Breast epithelium (tissue), 4 donors: ENCODE measurements around the gene ATG7. TPM values are rescaled to one million over a fixed set of nuclear protein-coding genes. Genes with fewer than 3 reads are reported as not detected.
A peak's percentile ranks its signal among the peaks of the same experiment; 100 is the strongest.

ENCODE experiments used
- DNase-seq, 2 donors: peaks; one replicate each; pipeline ENCODE4 v3.0.0-alpha.2; 2019; ENCODE audit warnings: low spot score in 2 of 2
- H3K27ac ChIP-seq, 2 donors: fragments of 200-600 bp; sonication (generic) in 1 of 2; one replicate each; pipeline ENCODE4 v1.5.1; 2016 to 2019; ENCODE audit warnings: mild to moderate bottlenecking in 1 of 2
- H3K27me3 ChIP-seq, 2 donors: fragments of 200-600 bp; sonication (generic) in 1 of 2; one replicate each; pipeline versions ENCODE4 v1.5.1 to v1.6.0; 2017 to 2019; ENCODE audit warnings: control low read depth in 1 of 2, mild to moderate bottlenecking in 1 of 2
- H3K36me3 ChIP-seq: fragments of 200-600 bp; one replicate; pipeline ENCODE4 v1.5.1; 2019
- H3K4me1 ChIP-seq, 2 donors: fragments of 200-600 bp; sonication (generic); one replicate each; pipeline ENCODE4 v1.5.1; 2016 to 2019; ENCODE audit warnings: control low read depth in 1 of 2
- H3K4me3 ChIP-seq, 3 donors: fragments of 200-600 bp; sonication (generic); 1 replicate in 2 of 3; 2 replicates in 1 of 3; pipeline ENCODE4 v1.5.1; 2016 to 2019; ENCODE audit warnings: mild to moderate bottlenecking in 3 of 3, moderate library complexity in 2 of 3
- H3K9me3 ChIP-seq, 2 donors: fragments of 200-600 bp; sonication (generic) in 1 of 2; one replicate each; pipeline ENCODE4 v1.5.1; 2016 to 2019; ENCODE audit warnings: control low read depth in 1 of 2
- CTCF ChIP-seq, 3 donors: fragments of 450-650 bp; IDR thresholded peaks; one replicate each; pipeline ENCODE4 v1.5.1; 2016 to 2017; ENCODE audit warnings: antibody characterized with exemption in 3 of 3, mild to moderate bottlenecking in 3 of 3, moderate library complexity in 3 of 3
- POLR2A ChIP-seq: fragments of 450-650 bp; IDR thresholded peaks from one replicate; pipeline ENCODE4 v1.6.1; 2016; ENCODE audit warnings: antibody characterized with exemption, mild to moderate bottlenecking, moderate library complexity
- POLR2AphosphoS5 ChIP-seq, 3 donors: sonication (generic); formaldehyde crosslinking; IDR thresholded peaks; one replicate each; pipeline ENCODE4 v1.6.1; 2017; ENCODE audit warnings: antibody characterized with exemption in 3 of 3
- intact Hi-C: fragments of 100-400 bp; cut with DNase I; formaldehyde crosslinking; loops from one replicate; pipeline ENCODE4 v1.15.1; 2023; ENCODE audit warnings: low total_unique reads
- total RNA-seq, 3 donors: library from RNA; depleted of rRNA; stranded (reverse); fragments of >200 nt; gene quantifications; one replicate each; pipeline ENCODE4 v1.1.0, GENCODE V29; 2016

ATG7 gene
- total RNA-seq, 3 donors from 2014 or later: 64.9 to 81.9 (median 75.5) TPM

GRCh38 chr3:11602886-11603527 is 330.8 kb downstream of the ATG7 start:
- Histone ChIP-seq H3K27ac (peak overlapping the region; percentile 89 to 91), H3K27me3 (no peaks in the 10 kb centered on the region), H3K4me1 (peaks cover 7 to 10% of the 10 kb centered on the region in 2 donors), H3K4me3 (no peak overlapping the region), H3K36me3 (no peaks in the 10 kb centered on the region), H3K9me3 (no peaks in the 10 kb centered on the region)
- no peak for DNase-seq
- TF ChIP-seq POLR2AphosphoS5 (IDR thresholded peaks at IDR 0.05) (no peak), POLR2A (no peak), CTCF (IDR thresholded peaks at IDR 0.05) (no peak)
- intact Hi-C loops: loop anchor here (5.0 kb wide), 1 partner anchor 296 kb away; no protein-coding TSS in a partner anchor

- no peak for TF ChIP-seq CTCF (IDR thresholded peaks at IDR 0.05)
- TF ChIP-seq POLR2AphosphoS5 (IDR thresholded peaks at IDR 0.05): peak in 2 of 3 donors; percentile 37 to 96
- TF ChIP-seq POLR2A: no peak
- DNase-seq: no peak
- no peaks in the 10 kb centered on the region for H3K27me3 ChIP-seq
- H3K27ac ChIP-seq: peak overlapping the region; percentile 89 to 91
- H3K9me3 ChIP-seq: no peaks in the 10 kb centered on the region
- intact Hi-C loops: loop anchor here (5.0 kb wide), 1 partner anchor 296 kb away; no protein-coding TSS in a partner anchor
- H3K36me3 ChIP-seq: no peaks in the 10 kb centered on the region
- H3K4me3 ChIP-seq: no peak overlapping the region
- peaks cover 7 to 10% of the 10 kb centered on the region in 2 donors for H3K4me1 ChIP-seq
Observed at GRCh38 chr3:11603628-11604027, 331.4 kb downstream of the ATG7 start.

GRCh38 chr3:11604139-11604892 is 332.1 kb downstream of the ATG7 start:
- TF ChIP-seq POLR2AphosphoS5 (IDR thresholded peaks at IDR 0.05) (no peak), CTCF (IDR thresholded peaks at IDR 0.05) (no peak), POLR2A (no peak)
- H3K27ac ChIP-seq: peak overlapping the region; percentile 89 to 91
- H3K4me3 ChIP-seq: no peak overlapping the region
- H3K9me3 ChIP-seq: no peaks in the 10 kb centered on the region
- no peak for DNase-seq
- H3K27me3 ChIP-seq: no peaks in the 10 kb centered on the region
- H3K4me1 ChIP-seq: peaks cover 7 to 10% of the 10 kb centered on the region in 2 donors
- intact Hi-C loops: loop anchor here (5.0 kb wide), 1 partner anchor 297 kb away; no protein-coding TSS in a partner anchor
- H3K36me3 ChIP-seq: no peaks in the 10 kb centered on the region

GRCh38 chr3:11605398-11605797 is 333.2 kb downstream of the ATG7 start:
- intact Hi-C loops: no loop called here

More at GRCh38 chr3:11605398-11605797, 333.2 kb downstream of the ATG7 start:
- TF ChIP-seq POLR2A (no peak), CTCF (IDR thresholded peaks at IDR 0.05) (no peak), POLR2AphosphoS5 (IDR thresholded peaks at IDR 0.05) (no peak)
- no peaks in the 10 kb centered on the region for H3K27me3 ChIP-seq
- H3K4me1 ChIP-seq: peaks cover 6 to 7% of the 10 kb centered on the region in 2 donors
- no peak overlapping the region for H3K4me3 ChIP-seq
- no peaks in the 10 kb centered on the region for H3K9me3 ChIP-seq
- H3K36me3 ChIP-seq: no peaks in the 10 kb centered on the region
- no peak for DNase-seq
- peak overlapping the region; percentile 0 to 51 for H3K27ac ChIP-seq
